GM19035 (cell line): ENCODE results near the gene BMPER.

Experiments
- ATAC-seq: cut with Tn5 transposase; IDR thresholded peaks from one replicate; pipeline ENCODE4 v1.9.1; 2021; ENCODE audit not compliant: unreplicated experiment

BMPER gene

DNA sequence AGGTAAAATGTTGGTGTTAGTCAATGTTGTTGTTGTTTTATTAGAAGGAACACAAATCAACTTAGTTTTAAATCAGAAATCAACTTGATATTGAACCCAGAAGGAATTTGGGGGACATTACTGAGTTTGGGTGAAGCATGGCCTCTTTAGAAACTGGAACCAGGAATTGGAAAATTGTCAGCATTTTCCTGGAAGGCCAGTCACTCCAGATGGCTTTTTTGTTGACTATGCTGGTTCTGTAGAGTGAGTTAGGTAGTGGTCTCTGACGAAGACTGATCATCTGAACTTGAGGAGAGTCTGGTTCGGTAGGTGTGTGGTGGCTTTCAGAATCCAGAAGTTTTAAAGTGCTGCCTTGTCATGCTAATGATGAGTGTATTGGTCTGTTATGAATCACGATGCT, 111.5 kb downstream of the BMPER start:
- no peak for ATAC-seq

DNA sequence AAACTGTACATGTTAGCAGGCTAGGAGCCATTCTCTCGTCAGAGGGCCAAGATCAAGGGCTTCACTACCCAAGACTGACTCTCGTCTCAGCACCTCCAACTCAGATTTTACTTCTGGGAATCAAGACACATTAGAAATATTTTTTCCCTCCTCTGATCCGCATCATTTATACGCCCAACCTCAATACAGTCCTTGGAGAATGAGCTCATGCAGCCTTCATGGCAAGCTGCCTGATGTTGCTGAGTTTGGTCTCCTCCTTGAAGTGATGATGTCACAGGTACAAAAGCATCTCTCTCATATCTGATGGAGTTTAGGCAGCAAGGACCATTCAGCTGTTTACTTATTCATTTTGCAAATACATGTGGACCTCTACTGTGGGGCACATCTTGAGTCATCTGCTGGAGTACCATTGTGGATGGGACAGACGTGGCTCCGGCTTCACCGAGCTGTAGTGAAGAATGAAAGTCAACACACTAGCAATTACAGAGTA, 114.0 kb downstream of the BMPER start:
- ATAC-seq: no peak

DNA sequence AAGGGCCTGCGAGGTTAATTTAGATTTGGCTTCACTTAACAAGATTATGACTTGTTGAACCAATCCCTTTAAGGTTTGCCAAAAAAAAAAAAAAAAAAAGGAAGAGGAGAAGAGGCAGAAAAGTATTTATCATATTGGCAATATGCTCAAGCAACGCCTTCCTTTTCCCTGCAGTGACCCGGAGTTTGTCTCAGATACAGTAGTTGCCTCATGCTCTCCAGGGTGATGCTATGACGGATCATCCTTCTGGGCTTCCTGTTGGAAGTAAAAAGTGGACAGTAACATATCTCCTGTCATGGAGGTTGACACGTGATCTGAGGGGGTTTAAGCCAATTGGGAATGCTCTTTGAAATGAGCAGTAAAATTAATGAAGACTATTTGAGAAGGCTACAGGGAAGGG, 117.3 kb downstream of the BMPER start:
- ATAC-seq: no peak

DNA sequence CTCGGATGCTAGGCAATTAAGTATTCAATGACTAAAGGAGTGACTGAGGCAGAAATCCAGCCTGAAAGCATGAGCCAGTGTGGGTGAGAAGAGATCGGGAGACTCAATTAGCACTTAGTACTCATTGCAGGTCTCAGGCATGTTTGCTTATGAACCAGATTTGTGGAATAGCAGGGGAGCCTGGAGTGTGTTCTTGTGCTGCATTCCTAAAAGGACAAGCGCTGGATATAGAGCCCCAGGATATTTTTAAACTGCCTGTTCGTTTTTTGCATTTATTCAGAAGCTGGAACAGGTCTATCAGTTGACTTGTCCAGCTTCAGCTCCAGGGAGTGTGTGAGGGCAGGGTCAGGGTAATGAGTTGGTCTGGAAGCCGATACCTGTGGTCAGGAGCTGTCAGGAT, 120.3 kb downstream of the BMPER start:
- no peak for ATAC-seq

DNA sequence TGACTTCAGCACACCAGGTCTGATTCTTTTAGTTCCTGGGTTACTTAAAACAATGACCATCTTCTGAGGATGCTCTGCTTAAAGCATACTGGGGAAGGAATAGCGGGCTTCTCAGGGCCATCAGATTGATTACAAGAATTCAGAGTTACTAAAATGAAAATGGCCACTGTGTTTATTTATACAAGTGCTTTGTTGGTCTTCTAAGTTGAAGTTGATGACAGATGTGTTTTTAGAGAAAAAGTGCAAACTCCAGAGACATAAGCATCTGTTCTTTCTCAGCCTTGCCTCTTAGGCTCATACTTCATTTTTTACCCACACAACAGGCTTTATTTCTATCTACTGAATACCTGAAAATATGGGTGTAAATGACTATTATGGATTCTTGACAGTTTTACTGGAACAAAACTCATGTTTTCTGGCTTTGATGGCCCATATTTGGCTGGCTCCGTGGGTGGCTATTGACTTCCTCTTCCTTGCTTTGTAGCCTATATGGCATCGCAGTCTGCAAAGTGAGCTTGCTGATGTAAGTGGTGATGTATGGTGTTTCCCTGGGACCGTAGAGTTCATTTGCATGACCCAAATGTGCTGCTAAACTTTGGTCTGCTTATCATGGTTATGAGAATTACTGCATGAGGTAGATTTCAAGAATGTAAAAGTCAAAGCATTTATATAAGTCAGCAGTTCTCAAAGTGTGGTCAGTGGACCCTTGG, 121.3 kb downstream of the BMPER start:
- no peak for ATAC-seq

DNA sequence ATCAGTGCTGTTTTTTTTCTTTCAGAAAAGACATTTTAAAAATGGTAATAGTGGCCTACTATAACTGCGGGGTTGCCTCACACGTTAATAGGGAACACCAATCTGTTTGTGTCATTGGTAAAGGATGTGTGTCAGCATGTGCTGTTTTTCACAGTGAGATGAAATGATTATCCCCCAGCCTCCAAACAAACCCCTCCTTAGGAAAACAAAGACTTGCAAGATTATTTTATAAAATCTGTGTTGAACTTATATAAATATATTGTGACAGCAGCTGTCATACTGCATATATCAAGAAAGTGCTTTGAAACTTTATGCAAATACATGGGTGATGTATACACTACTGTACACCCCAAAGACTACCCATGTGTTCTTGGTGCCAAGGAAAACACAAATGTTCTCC, 125.8 kb downstream of the BMPER start:
- ATAC-seq: no peak

DNA sequence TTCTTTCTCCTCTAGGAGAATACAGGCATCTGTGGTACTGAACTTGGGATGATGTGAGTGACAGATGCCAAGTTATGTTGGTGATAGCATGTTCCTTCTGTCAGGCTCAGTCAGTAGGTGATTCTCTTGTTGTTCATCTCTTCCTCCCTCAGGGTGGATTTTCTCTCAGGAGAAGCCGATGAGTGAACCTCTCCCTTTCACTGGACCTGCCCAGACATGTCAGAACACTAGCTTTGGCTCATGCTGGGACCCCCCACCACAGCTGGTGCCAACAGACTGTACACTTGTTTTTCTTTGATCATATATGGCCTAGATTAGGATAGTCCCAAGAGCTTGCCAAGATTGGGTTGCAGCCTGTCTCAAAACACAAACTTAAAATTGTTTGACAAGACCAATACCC, 129.4 kb downstream of the BMPER start:
- ATAC-seq: no peak

DNA sequence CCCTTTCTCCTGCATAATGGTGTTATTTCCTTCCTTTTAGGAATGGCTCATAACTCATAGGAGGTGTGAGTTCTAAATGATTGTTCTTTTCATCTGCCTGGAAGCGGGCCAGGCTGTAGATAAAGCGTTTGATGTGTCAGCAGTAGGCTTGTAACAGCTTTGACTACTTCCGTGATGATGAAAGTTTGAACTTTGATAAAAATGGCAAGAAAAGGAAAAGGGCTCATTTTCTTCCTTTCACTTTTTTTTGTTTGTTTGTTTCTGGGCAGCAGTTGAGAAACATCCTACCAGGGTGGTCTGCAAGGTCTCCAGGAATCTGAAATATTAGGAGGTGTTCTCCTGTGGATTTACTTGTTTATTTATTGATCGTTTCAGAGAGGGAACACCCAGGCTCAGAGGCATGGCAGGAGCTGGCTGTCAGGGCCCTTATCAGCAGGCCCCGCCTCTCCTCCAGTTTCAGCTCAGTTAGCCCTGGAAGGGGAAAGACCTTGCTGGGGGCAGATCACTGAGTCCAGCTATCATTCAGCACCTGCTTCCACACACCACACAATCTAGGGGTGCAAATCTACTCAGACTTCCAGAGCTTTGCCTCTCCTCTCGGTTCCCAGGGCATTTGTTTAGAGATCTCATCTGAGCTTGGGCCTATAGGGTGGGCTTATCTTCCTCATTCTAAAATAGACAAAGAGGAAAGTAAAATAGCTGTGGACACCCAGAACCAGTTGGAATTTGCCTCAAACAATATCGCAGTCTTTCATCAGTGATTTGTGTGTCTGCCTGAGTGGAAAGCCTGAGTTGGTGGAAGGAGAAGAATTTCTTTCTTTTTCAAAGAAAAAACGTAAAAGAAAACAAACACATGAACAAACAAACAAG, 130.9 kb downstream of the BMPER start:
- no peak for ATAC-seq

DNA sequence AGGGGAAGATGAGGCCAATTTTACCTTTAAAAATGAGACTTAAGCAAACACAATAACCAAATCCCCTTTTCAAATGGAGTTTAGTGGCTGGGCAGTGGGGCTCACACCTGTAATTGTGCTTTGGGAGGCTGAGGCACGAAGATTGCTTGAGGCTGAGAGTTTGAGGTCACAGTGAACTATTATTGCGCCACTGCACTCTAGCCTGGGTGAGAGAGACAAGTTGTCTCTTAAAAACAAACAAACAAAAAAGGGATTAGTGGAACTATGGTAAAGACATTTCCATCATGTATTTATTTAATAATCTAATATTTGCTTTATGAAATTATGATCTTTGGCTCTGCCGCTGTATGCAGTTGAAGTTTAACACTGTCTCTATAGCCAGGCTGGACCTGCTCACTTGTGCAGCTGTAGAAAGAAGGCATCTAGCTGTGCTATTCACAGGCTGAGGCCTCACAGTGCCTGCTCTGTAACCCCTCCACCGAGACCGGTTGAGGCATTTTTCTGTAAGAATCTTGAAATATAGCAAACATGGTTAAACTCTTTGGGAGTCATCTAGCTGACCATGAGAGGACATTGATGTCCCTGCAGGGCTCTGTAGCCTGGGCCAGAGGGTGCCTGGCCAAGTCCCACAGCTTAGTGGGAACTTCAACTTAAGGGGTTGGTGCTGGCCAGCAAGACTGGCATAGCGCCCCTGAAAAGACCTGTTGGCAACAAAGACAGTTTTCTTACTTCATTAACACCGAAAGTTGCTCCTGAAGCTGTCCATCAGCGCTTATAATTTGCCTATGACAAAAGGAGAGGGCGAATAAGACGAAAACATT, 131.8 kb downstream of the BMPER start:
- ATAC-seq: no peak

DNA sequence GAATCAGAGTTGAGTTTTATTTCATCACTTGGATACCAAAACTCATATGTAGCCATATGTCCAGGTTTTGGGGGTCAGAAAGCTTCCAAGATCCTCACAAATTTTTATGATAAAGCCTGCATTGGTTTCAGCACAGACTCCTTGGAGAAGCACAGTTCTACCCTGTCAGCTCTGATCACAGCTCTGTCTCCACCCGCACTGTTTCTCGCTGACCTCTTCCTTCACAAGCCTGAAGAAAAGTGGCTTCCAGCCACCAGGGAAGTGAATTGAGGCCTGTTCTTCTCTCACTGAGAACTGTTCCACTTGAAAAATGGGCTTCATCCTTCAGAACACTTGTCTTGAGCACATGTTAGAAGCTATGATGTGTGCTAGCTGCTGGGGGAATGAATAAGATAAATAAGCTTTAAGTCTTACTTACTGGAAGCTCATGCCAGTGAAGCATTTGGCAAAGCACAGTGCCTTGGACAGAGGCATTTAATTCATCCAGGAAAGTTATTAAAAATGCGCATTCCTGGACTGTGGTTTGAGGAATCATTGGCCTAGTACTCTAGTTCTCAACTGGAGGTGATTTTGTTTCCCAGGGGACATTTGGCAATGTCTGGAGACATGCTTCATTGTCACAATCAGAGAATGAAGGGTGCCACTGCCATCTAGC, 133.6 kb downstream of the BMPER start:
- no peak for ATAC-seq

DNA sequence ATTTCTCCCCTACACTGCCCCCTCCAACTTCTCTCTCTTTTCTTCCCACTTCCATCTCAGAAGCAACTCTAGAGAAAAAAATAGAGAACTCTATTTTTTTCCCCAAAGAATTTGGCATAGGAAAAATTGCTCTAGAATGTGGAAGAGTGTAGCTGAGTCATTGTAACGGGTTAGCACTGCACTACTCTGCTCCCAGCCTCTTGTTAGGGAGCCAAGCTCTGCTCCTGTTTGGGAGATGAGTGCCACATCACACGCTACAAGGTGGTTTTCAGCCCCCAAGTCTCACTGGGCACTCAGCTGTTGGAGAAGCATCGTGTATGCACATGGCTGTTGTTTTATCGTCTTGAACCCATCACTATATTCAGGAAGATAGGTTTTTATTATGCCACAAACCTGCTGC, 136.4 kb downstream of the BMPER start:
- no peak for ATAC-seq

DNA sequence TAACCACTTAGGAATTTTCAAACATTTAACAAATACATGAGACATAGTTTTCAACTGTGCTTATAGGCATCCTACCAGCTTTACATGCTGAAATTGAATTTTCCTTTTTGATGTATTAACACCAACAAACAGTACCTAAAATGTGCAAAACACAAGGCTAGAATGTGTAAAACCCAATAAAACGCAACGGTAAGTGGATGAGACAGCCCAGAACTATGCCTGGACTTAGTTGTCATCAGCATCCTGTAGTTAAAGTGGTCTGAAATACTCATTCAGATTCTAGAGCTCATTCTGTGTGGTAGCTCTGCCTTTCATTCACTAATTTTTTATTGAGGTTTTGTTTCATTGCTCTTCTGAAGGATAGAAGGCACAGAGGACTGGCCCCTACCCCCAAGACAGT, 137.1 kb downstream of the BMPER start:
- ATAC-seq: no peak

DNA sequence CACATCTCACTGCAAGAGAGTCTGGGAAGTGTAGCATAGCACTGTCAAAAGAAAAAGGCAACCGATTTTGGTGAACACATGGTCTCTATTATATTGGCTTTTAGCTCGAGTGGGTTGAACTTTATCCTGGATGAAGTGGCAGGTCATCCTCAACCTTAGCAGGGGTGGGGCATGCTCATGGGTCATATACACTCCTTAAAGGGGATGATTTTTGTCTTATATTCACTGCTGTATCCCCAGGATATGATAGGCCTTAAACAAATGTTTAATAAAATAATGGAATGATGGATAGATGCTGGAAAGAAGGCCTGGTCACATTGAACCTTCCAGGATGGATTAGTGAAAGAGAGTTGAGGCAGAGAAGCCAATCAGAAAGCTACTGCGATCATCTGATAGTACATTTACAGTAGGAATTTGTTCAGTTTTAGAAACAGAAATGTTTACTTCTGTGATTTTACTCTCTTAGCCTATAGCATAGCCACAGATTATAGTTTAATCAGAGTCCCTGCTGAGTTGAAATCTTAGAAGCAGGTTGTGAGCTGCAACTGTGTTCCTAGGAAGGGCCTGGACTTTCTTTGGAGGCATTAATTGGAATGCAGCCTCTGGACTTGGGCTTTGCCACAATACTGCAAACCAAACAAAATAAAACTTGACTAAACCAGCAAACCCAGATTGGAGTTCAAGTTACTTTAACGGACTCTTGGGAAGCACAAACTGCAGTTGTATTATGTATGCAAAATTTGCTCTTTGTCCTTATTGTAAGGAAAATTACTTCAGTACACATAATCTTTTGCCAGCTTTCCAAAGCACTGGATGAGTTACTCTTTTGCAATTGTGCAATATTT, 138.3 kb downstream of the BMPER start:
- no peak for ATAC-seq

DNA sequence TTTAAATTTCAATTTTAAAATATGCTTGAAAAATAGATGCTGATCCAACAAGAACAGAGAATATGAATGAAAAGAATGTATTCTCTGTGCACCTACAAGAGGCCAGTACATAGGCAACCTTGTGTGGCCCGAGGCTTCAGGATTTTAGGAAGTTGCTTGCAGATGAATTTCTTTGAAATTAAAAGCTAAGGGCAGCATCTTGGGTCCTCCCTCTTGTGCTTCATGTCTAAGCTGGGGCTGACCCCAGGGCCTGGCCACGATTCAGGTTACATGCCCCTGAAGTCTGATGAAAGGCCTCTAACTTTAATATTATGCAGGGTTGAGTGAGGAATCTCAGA, 138.9 kb downstream of the BMPER start:
- no peak for ATAC-seq

DNA sequence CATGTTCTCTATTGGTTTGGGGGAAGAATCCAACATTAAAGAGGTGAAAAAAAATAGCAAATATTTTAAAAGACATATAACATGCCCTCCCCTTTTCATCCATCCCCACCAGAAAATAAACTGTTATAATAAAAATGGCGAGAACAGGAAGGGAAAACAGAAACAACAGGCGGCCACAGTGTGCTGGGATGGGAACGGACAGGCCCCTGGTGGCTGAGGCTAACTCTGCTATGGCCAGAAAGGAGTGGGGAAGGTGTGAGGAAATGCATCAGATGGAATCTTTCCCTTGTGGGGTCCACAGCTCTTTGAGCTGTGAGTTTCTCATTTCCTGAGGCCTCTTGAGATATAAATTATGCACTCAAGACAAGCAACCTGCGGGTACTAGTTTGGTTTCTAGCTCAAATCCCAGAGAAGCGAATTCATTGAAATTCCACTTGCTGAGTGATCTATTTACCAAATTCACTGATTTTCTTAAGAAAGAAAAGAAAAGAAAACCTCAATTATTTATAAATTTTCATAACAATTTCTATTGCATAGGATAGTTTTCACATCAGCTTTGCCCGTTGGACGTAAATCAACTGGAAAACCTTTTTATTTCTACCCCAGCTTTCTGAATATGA, 139.5 kb downstream of the BMPER start:
- no peak for ATAC-seq

DNA sequence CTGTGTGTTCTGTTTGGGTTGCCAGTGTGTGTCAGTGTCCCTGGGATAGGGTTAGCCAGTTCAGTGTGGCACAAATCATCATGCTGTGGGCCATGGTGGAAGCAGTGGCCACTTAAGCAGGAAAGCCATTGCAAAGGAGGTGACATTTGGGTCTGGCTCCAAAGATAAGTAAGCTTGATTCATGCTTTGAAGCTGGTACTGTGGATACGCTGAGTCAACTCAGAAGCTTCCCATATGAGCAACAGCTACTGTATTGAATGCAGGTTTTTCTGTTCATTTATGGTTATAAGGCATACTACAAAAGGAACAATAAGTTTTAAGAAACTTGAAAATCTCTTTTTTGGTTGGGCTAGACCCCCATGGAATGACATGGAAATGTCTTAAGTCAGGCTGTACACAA, 143.1 kb downstream of the BMPER start:
- ATAC-seq: no peak

DNA sequence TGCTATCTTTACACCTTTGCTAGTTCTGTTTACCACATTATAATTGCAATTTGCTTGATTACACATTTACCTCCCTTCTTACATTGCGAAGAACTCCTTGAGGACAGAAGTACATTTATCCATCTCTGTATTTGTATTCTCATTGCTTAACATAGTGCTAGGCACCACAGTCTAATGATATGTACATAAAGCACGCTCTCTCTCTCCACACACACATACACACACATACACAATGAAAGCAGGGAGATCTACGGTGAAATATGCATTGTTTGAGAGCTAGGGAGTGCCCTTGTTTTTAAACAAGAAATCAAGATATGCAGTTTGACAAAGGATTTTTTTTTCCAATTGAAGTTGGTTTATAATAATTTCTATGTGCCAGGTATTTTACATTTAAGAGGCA, 148.7 kb downstream of the BMPER start:
- ATAC-seq: no peak

DNA sequence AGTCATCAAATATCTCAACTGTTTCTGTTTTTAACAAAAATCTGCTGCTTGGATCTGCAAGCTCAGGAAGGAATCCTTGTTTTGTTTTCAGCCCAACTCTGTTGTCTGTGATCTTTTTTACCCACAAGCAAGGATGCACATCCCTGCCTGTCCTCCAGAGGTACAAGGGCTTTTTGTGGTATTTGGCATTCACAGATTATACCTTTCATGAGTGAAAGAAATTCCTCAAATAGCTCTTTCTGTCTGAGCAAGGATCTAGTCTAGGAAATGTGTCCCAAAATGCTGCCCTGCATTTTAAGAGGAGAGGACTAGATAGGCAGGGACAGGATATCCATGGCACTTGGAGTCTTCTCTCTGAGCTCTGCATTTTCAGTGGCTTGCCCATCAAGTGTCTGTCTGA, 151.8 kb downstream of the BMPER start:
- no peak for ATAC-seq

DNA sequence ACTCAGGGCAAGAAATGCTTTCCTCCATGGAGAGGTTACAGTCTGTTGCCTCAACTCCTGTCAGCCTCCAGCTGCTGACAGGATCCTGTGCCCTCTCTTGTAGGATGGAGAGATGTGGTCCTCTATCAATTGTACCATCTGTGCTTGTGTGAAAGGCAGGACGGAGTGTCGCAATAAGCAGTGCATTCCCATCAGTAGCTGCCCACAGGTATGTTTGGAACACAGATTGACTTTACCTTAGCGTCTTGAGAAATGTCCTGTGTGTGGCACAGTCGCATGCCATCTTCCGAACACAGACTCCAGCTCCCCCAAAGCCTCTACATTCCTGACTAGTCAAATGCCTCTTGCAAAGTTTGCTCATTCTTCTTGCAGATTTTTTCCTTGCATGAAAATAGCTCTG, 152.6 kb downstream of the BMPER start:
- ATAC-seq: no peak

DNA sequence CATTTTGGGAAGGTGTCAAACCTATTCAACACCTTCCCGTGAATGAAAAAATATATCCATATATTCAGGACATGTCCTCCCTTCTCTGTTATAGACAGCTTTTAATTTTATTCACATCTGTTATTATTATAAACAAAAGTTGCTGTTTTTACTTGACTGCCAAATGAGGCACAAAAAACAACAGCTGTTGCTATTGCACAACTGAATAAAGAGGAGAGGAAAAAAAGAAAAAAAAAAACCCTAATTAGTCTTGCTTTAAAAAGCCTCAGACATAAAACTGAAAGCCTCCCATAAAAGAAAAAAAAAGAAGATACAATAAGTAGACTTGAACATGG, 153.4 kb downstream of the BMPER start:
- ATAC-seq: no peak
